Measurements from ENCODE around the gene NTRK1.

The NTRK1 gene

GRCh38 chr1:156860628-156861423 lies at the start of gene NTRK1:
NTRK1 (plus strand) TSS chr1:156860865; CDS start chr1:156860935, 70 bp downstream.
- DNase-seq: peak; percentile 55 to 59

- DNase-seq: no peak
These were observed 49.5 kb upstream of the NTRK1 start for GRCh38 chr1:156811168-156811567.

- DNase-seq: no peak
These were observed 48.2 kb upstream of the NTRK1 start for GRCh38 chr1:156812293-156812990.

- DNase-seq: no peak
These were observed 47.4 kb upstream of the NTRK1 start for GRCh38 chr1:156813298-156813697.

GRCh38 chr1:156813750-156814570 lies 46.7 kb upstream of the NTRK1 start:
- peak; percentile 75 to 88 for DNase-seq

GRCh38 chr1:156814571-156815260 lies 45.9 kb upstream of the NTRK1 start:
- DNase-seq: peak; percentile 48 to 59

GRCh38 chr1:156815307-156815826 lies 45.3 kb upstream of the NTRK1 start:
- DNase-seq: no peak

- DNase-seq: peak in 1 of 2 donors; percentile 26
These were observed 44.7 kb upstream of the NTRK1 start for GRCh38 chr1:156815961-156816422.

- peak; percentile 91 to 94 for DNase-seq
These were observed 43.9 kb upstream of the NTRK1 start, which contains the start of gene SH2D2A for GRCh38 chr1:156816561-156817328. SH2D2A (minus strand) TSS chr1:156816848; CDS start chr1:156816708, 140 bp downstream.

- peak in 1 of 2 donors; percentile 54 for DNase-seq
These were observed 38.9 kb upstream of the NTRK1 start for GRCh38 chr1:156821801-156822200.

GRCh38 chr1:156822680-156823079 lies 38.0 kb upstream of the NTRK1 start:
- DNase-seq: no peak

GRCh38 chr1:156823210-156823790 lies 37.4 kb upstream of the NTRK1 start:
- no peak for DNase-seq

- no peak for DNase-seq
These were observed 34.0 kb upstream of the NTRK1 start for GRCh38 chr1:156826630-156827029.

- DNase-seq: no peak
These were observed 32.1 kb upstream of the NTRK1 start for GRCh38 chr1:156828400-156829124.

GRCh38 chr1:156832434-156832833 lies 28.2 kb upstream of the NTRK1 start:
- DNase-seq: no peak

GRCh38 chr1:156833603-156834002 lies 27.1 kb upstream of the NTRK1 start:
- DNase-seq: no peak

GRCh38 chr1:156834322-156834721 lies 26.3 kb upstream of the NTRK1 start:
- no peak for DNase-seq

- peak; percentile 37 to 58 for DNase-seq
These were observed 24.5 kb upstream of the NTRK1 start for GRCh38 chr1:156836041-156836654.

- DNase-seq: no peak
These were observed 23.8 kb upstream of the NTRK1 start for GRCh38 chr1:156836892-156837291.

- DNase-seq: peak; percentile 48 to 53
These were observed 21.7 kb upstream of the NTRK1 start for GRCh38 chr1:156838972-156839371.
